ENCODE results near the gene PDZD8.

GRCh38 chr10:117242463-117242832 lies 132.8 kb downstream of the PDZD8 start:
- TF ChIP-seq PATZ1 (CRISPR knock-in tag; IDR thresholded peaks at IDR 0.05; ENCODE audit: borderline replicate concordance) (no peak), RARB (CRISPR knock-in tag; IDR thresholded peaks at IDR 0.05) (no peak), ISL1 (CRISPR knock-in tag; IDR thresholded peaks at IDR 0.05) (no peak), ARNTL (CRISPR knock-in tag; IDR thresholded peaks at IDR 0.05; ENCODE audit: borderline replicate concordance, low read depth) (no peak), ZNF565 (CRISPR knock-in tag; conservative IDR thresholded peaks at IDR 0.05; ENCODE audit: low read depth) (no peak), OSR1 (CRISPR knock-in tag; IDR thresholded peaks at IDR 0.05) (no peak), BACH2 (CRISPR knock-in tag; IDR thresholded peaks at IDR 0.05; ENCODE audit: borderline replicate concordance) (no peak), ESRRG (CRISPR knock-in tag; IDR thresholded peaks at IDR 0.05) (no peak), CSDC2 (CRISPR knock-in tag; IDR thresholded peaks at IDR 0.05) (no peak), SNAI2 (CRISPR knock-in tag; IDR thresholded peaks at IDR 0.05) (no peak), GLIS3 (CRISPR knock-in tag; IDR thresholded peaks at IDR 0.05) (no peak)
